Stromal cell of bone marrow (primary cell): ENCODE data around the gene TRIM61.
"Not testable (repeated sequence)": the region's sequence is repeated elsewhere in the genome, so short reads cannot be mapped to it uniquely, and the experiment has no call there.

Source experiments
- DNase-seq: peaks from one replicate; pipeline ENCODE4 v3.0.0-alpha.2; 2012; ENCODE audit warnings: low read depth

TRIM61 gene

DNA sequence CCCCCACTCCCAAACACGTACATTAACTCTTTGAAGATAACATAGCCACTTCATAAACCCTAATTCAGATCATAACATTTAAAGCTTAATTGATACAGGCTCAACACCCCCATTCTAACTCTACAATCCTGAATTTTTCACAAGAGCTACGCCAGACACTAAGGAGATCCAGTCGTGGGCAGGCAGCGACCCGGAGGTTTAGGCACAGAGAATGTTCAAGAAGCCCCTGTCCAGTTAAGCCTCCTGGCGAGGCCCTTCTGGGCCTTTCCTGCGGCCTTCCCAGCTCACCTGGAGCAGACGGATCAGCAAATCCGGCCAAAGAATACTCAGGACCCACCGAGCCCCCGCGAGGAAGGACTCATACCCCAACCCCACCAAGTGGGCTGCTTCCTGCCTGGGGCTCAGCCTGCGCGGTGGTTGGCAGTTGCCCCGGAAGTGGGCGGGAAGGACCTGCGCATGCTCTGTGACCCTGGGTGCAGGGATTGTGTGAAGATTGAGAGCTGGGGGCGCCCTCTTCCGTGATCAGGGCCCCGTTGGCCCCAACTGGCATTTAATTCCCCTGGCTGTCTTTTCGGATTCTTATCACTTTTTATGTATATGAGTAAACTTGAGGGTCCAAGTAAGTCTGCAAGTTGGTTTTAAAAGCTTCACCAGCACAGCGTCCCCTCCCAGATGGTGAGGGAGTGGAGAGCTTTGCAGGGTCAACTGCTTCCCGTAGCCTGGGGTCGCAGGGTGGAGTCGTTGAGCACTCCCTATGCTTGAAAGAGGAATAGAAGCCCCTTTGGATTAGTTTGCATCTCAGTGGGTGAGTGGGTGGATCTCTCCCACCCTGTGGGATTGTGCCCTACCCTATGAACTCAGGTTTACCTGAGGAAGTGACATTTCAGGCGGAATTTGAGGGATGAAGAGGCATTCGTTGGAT, at the start of gene TRIM61:
TSS of gene TRIM61 (minus strand) at position 415 of the 922 bp plus-strand sequence. CDS start 7,655 bp downstream, outside the sequence.
- peak; percentile 19 for DNase-seq

DNA sequence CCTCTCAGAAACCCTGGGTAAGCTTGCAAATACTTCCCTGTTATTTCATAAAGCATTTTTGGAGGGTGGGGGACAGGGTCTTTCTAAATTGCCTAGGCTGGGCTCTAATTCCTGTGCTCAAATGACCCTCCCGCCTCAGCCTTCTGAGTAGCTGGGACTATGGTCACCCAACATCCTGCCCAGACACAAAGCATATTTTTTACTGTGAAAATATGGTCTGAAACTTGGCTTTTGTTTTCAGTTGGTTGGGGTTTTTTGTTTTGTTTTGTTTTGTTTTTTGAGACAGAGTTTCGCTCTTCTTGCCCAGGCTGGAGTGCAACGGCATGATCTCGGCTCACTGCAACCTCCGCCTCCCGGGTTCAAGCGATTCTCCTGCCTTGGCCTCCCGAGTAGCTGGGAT, 48.3 kb upstream of the TRIM61 start:
- not testable (repeated sequence) for DNase-seq

- DNase-seq = not testable (repeated sequence)
Observed at GRCh38 chr4:165019995-165020394, 42.5 kb upstream of the TRIM61 start.

DNA sequence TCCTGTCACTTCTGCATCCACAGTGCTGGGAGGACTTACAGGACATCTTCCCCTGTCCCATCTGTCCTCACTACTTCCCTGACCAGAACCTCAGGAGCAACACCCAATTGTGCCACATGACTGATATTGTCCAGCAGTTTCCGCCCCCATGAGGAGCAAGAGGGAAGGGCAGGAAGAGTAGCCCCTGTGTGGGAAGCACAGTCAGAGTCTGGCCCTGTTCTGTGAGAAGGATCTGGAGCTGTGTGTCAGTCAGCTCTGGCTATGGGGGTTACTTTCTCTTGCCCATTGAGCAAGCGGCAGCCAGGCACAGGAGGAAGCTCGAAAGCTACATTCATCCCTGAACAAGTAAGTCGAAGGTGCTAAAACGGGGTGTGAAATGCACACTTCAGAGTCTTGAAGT, 39.5 kb upstream of the TRIM61 start:
- no peak for DNase-seq

DNA sequence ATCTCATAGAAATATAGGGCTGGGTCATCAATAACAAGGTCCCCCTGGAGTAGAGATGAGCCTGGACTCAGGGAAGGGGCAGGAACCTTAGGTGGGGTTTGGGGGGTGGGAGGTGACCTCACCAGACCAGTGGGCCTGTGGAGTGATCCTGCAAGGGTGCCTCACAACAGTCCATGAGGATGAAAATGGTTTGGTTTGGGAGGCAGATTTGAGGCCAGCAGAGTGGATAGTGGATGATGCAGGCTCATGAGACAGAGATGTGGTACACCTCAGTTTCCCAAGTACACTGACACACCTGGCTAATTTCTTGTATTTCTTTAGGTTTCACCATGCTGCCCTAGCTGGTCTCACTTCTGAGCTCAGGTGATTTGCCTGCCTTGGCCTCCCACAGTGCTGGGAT, 36.2 kb upstream of the TRIM61 start:
- DNase-seq = no peak

DNA sequence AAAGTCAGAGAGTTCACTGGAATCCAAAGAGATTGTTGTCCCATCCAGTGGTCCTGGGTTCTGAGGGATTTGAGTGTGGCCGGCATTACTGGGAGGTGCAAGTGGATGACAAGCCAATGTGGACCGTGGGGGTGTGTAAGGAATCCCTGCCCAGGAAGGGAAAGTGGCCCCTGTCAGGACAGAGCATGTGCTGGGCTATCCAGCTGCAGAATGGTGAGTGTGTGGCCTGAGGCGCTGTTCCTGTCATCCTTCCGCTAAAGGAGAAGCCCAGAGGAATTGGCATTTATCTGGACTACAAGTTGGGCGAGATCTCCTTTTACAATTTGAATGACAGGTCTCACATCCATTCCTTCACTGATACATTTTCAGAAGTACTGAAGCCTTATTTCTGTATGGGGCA, 33.9 kb upstream of the TRIM61 start:
- DNase-seq = no peak

DNA sequence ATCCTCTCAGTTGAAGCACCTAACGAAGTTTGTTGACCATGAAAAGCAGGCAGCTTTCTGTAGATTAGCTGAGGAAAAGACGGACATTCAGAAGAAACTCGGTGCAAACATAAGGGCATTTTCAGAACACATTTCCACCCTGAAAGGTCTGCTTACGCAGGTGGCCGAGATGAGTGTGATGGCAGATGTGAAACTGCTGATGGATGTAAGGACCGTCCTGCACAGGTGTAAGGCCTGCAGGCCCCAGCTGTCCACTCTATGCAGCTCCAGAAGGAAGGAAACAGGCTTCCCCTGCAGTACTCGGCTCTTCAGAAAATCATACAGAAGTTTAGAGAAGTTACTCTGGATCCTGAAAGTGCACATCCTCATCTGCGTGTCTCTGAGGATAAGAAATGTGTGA, 33.5 kb upstream of the TRIM61 start:
- no peak for DNase-seq

DNA sequence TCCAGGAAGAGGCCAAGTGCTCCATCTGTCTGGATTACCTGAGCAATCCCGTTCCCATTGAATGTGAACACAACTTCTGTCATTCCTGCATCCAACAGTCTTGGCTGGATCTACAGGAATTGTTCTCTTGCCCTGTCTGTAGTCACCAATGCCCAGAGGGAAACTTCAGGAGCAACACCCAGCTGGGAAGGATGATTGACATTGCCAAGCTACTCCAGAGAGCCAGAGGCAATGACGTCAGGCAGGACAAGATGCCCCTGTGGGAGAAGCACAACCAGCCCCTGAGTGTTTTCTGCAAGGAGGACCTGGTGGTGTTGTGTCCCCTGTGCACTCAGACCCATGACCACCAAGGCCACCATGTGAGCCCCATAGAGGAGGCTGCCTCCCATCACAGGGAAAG, 33.0 kb upstream of the TRIM61 start:
- DNase-seq = no peak

GRCh38 chr4:165009493-165010227, 32.2 kb upstream of the TRIM61 start:
- DNase-seq = no peak

GRCh38 chr4:165006886-165007285, 29.4 kb upstream of the TRIM61 start:
- DNase-seq = no peak

DNA sequence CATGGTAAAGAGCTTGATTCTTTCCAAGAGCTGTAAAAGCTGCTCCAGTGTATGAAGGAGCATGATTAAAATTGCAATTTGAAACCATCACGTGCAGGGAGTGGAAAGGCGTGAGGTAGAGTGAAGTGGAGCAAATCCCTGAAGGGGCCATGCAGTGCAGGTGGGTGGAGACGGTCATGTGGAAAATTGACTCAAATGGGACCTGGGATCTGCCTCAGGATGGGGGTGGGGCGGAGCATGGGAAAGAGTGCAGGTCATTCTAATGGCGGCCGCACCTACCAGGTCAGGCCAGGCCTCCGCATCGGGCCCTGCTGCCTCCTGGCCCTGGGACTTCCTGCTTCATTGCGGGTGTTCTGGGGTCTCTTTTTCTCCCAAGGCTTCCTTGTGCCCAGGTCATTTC, 29.0 kb upstream of the TRIM61 start:
- DNase-seq = no peak

DNA sequence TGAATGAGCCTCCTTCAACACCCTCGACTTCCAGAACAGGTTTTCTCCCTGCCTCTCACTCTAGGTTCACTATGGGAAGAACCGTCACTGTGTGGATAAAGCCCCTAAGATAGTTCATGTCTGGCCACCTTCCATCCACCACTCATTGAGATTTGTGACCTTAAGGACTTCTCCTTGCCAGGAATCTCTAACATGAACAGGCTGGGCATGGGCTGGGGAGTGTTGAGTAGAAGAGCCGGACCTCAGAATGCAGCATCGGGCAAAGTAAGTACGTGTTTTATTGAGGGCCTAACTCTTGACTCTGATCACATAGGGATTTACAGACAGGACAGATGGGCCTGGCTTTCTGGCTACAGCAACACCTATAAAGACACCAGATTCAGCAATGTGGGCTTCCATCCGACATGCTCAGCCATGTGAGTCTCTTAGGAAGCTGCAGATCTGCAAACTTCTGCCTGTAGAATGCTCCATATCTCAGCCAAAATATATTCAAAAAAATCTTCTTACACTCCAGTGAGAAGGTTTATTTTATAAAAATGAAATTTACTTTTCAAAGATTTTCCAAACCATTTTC, 28.0 kb upstream of the TRIM61 start:
- DNase-seq = no peak

- not testable (repeated sequence) for DNase-seq
Observed at GRCh38 chr4:165001957-165002356, 24.5 kb upstream of the TRIM61 start.

DNA sequence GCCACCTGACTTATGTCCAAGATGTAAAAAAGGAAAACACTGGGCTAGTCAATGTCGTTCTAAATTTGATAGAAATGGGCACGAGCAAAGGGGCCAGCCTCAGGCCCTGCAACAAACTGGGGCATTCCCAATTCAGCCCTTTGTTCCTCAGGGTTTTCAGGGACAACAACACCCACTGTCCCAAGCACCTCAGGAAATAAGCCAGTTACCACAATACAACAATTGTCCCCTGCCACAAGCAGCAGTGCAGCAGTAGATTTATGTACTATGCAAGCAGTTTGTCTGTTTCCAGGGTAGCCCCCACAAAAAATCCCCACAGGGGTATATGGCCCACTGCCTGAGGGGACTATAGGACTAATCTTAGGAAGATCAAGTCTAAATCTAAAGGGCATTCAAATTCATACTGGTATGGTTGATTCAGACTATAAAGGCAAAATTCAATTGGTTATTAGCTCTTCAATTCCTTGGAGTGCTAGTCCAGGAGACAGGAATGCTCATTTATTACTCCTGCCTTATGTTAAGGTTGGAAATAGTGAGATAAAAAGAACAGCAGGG, 21.1 kb upstream of the TRIM61 start:
- not testable (repeated sequence) for DNase-seq

DNA sequence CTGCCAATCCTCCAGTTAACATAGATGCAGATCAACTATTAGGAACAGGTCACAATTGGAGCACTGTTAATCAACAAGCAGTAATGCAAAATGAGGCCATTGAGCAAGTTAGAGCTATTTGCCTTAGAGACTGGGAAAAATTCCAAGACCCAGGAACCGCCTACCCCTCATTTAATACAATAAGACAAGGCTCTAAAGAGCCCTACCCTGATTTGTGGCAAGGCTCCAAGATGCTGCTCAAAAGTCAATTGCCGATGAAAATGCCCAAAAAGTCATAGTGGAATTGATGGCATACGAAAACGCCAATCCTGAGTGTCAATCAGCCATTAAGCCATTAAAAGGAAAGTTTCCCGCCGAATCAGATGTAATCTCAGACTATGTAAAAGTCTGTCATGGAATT, 20.5 kb upstream of the TRIM61 start:
- no peak for DNase-seq

DNA sequence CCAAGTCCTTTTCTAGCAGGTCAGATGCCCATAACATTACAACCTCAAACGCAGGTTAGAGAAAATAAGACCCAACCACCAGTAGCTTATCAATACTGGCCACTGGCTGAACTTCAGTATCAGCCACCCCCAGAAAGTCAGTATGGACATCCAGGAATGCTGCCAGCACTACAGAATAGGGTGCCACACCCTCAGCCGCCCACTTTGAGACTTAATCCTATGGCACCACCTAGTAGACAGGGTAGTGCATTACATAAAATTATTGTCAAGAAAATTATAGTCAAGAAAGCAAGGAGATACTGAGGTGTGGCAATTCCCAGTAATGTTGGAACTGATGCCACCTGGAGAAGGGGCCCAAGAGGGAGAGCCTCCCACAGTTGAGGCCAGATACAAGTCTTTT, 19.9 kb upstream of the TRIM61 start:
- DNase-seq = no peak

- DNase-seq = not testable (repeated sequence)
Observed at GRCh38 chr4:164996123-164996522, 18.7 kb upstream of the TRIM61 start.

DNA sequence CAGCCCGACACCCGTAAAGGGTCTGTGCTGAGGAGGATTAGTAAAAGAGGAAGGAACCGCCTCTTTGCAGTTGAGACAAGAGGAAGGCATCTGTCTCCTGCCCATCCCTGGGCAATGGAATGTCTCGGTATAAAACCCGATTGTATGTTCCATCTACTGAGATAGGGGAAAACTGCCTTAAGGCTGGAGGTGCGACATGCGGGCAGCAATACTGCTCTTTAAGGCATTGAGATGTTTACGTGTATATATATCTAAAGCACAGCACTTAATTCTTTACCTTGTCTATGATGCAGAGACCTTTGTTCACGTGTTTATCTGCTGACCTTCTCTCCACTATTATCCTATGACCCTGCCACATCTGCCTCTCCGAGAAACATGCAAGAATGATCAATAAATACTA, 13.3 kb upstream of the TRIM61 start:
- DNase-seq = not testable (repeated sequence)

DNA sequence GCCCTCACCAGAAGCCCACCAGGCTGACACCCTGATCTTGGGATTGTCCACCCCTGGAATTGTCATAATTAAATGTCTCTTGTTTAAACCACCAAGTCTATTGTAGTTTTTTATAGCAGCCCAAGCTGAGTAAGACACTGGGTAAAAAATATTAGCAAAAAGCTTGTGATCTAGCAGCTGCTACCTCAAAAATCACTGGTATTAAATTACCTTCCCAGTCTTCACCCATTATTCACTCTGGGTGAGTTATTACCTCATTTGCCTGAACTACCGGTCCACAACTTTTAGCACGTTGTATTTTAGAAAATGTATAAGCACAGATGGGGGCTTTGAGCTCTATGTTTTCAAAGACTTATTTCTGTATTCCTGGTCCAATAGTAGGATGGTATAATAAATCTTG, 12.0 kb upstream of the TRIM61 start:
- no peak for DNase-seq

DNA sequence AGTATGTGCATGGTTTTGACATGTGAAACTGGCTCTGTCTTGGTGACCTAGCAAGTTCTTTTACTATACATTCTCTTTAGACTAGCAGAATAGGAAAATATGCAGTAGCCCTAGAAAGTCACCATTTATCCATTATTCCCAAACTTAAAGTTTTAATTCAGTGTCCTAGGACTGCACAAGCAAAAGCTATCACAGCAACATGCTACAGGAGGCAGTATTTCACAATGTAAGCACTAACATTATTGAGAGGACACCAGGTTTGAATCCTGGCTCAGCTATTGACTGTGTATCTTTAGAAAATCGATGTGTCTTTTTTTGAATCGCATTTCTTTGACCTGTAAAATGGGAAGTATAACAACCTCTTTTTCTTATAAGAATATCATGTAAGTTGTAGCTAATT, 5.5 kb downstream of the TRIM61 start:
- not testable (repeated sequence) for DNase-seq

GRCh38 chr4:164959896-164960295, 17.6 kb downstream of the TRIM61 start:
- peak; percentile 11 for DNase-seq

DNA sequence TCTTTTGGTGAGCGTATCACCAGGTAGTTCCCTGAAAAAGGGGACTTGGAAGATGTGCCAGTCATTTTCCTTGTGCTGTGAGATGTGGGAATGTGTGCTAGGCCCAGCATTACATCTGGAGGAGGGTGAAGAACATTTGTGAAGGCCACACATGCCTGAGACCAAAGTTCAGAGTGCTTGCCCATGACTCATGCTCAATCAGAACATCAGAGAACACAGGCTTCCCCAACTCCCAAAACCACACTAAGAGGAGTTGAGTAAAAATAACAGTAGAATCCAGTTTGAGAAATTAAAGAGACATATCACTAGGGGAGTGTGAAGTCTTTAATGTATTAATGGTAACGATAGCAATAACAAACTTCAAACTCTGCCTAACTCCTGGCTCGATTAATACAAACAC, 18.0 kb downstream of the TRIM61 start:
- not testable (repeated sequence) for DNase-seq
